ENCODE measurements around the gene SOX8.

Gene SOX8

GRCh38 chr16:1026784-1027500 is 45.4 kb downstream of the SOX8 start:
- no peak for DNase-seq (ENCODE audit: low spot score)

DNA sequence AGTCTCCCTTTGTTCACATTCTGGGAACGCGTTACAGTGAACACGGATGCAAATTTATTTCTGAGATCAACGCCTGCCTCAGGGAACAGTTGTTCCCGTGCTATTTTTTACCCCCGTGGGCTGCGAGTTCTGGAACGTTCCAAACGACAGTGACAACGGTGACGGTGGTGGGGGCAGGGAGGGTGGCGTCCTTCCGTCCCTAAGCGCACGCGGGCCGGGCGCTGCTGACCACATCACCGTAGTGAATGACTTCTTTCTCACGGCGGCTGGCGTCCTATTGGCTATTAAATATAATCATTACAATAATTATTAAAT is 45.9 kb downstream of the SOX8 start:
- DNase-seq (ENCODE audit: low spot score), result no peak

GRCh38 chr16:1028056-1028455 is 46.5 kb downstream of the SOX8 start:
- no peak for DNase-seq (ENCODE audit: low spot score)

DNA sequence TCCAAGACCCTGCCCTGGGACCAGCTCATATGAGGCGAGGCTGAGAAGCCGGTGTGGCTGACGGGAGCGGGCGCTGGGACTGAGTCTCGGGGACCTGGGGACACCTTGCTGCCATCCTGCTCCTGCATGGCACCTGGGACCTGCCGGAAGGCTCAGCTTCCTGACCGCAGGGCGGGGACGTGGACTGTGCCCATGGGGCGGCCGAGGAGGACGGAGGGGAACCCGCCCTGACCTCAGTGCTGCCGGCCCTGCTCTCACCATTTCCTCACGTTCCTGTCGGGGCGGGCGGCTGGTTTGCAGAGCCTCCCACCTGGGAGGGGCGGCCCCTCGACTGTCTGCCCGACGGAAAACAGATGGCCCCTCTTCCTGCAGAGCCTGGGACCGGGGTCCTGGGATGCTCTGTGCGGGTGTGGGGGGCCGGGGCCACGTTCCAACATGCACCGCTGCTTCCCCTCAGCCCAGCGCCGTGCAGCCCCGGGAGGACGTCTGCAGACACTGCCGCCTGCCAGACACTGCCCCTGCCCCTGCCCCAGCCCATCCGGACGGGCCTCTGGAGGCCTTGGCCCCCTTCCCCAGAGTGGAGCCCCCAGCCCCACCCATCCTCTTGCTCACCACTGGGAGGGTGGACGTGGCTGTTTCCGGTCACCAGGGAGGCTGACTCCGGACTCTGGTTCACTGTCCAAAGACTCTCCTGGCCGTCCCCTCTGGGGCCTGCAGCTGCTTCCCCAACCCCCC is 47.1 kb downstream of the SOX8 start:
- DNase-seq (ENCODE audit: low spot score), result no peak

DNA sequence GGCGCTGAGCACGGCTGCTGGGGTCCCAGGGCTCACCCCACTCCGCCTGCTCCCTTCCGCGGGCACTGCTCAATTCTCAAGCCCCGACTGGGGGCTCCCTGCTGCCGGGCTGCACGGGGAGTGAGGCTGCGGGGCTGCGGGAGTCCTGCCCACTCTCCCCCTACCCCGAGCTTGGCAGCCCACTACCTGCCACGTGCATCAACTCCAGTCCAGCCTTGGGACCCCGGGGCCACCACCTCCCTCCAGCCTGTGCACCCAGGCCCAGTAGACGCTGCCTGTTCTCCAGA is 47.6 kb downstream of the SOX8 start:
- no peak for DNase-seq (ENCODE audit: low spot score)

GRCh38 chr16:1030473-1030901 is 48.9 kb downstream of the SOX8 start:
- DNase-seq (ENCODE audit: low spot score), result no peak

DNA sequence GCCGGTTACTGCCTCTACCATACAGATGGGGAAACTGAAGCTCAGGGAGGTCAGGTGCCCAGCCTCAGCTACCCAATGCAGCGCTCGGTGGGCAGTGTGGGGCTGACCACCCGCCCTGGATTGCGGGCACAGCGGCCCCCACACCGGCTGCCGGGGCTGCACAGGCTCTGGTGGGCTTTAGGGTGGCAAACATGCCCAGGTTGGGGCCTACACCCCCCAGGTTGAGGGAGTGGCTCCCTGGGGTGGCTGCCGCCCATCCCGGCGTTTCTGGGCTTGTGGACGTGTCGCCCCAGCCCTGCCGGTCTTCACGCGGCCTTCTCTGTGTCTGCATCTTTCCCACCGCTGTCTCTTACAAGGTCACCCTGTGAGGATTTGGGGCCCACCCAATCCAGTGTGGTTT is 50.1 kb downstream of the SOX8 start:
- no peak for DNase-seq (ENCODE audit: low spot score)

- DNase-seq (ENCODE audit: low spot score), result no peak
Observed at GRCh38 chr16:1032607-1033006, 51.0 kb downstream of the SOX8 start.

GRCh38 chr16:1033128-1033679 is 51.6 kb downstream of the SOX8 start:
- no peak for DNase-seq (ENCODE audit: low spot score)

- no peak for DNase-seq (ENCODE audit: low spot score)
Observed at GRCh38 chr16:1034230-1035065, 52.9 kb downstream of the SOX8 start.

- DNase-seq (ENCODE audit: low spot score), result no peak
Observed at GRCh38 chr16:1035066-1035415, 53.5 kb downstream of the SOX8 start.

GRCh38 chr16:1036166-1036565 is 54.6 kb downstream of the SOX8 start:
- no peak for DNase-seq (ENCODE audit: low spot score)

Data from cerebellar cortex (tissue), 1 donor.